PC-3 (cell line): Measurements from ENCODE around the gene AMPD1. TPM values are rescaled to one million over a fixed set of nuclear protein-coding genes. Genes with fewer than 3 reads are reported as not detected.

ENCODE experiments used
- ATAC-seq: fragments of 200-7000 bp; cut with Tn5 transposase; 2 replicates; pipeline ENCODE4 v1.9.1; 2020; ENCODE audit warnings: mild to moderate bottlenecking, moderate library complexity
- Bru-seq: library from RNA; stranded (reverse); fragments of 400-500 nt; gene quantifications from one replicate; lab custom pipeline; 2021; lab: Mats Ljungman, UMichigan
- BruChase-seq, 2 experiments: library from RNA; stranded (reverse); fragments of 400-500 nt; gene quantifications; one replicate each; lab custom pipeline; 2021; lab: Mats Ljungman, UMichigan
- BruUV-seq: library from RNA; stranded (reverse); fragments of 400-500 nt; replicated peaks from 2 replicates; lab custom pipeline; 2021; lab: Mats Ljungman, UMichigan
- CTCF ChIA-PET: fragments of 300-600 bp; sonication (Branson Sonifier 250); formaldehyde crosslinking; loops from one replicate; lab custom pipeline; 2022; ENCODE audit warnings: antibody characterized with exemption; lab: Charles Lee
- POLR2A ChIA-PET: fragments of 300-600 bp; sonication (Branson Sonifier 250); formaldehyde crosslinking; loops from one replicate; lab custom pipeline; 2022; ENCODE audit warnings: antibody characterized with exemption; ENCODE audit not compliant: unreplicated experiment; lab: Charles Lee
- DNase-seq: peaks from one replicate; pipeline ENCODE4 v3.0.0-alpha.2; 2015
- H2AFZ ChIP-seq: fragments of 300-600 bp; sonication (generic); 2 replicates; pipeline ENCODE4 v1.6.0; 2016; ENCODE audit warnings: antibody characterized with exemption, low read length
- H3F3A ChIP-seq: fragments of 300-600 bp; sonication (generic); one replicate; pipeline ENCODE4 v1.6.0; 2017; ENCODE audit warnings: antibody characterized with exemption, low read length, control low read depth, mild to moderate bottlenecking; ENCODE audit not compliant: unreplicated experiment
- H3K27ac ChIP-seq: fragments of 300-600 bp; sonication (generic); 2 replicates; pipeline ENCODE4 v1.5.1; 2016; ENCODE audit warnings: mild to moderate bottlenecking, low read length
- H3K27me3 ChIP-seq: fragments of 300-600 bp; sonication (generic); 2 replicates; pipeline ENCODE4 v1.6.1; 2016; ENCODE audit warnings: low read length, mixed read lengths
- H3K36me3 ChIP-seq: fragments of 300-600 bp; sonication (generic); 2 replicates; pipeline ENCODE4 v1.6.1; 2016; ENCODE audit warnings: low read depth, mixed run types, low read length, mixed read lengths
- H3K4me1 ChIP-seq: fragments of 300-600 bp; sonication (generic); 2 replicates; pipeline ENCODE4 v1.5.1; 2016; ENCODE audit warnings: low read length; ENCODE audit not compliant: insufficient read depth
- H3K4me2 ChIP-seq: fragments of 300-600 bp; sonication (generic); 2 replicates; pipeline ENCODE4 v1.6.0; 2016; ENCODE audit warnings: low read length
- H3K4me3 ChIP-seq: fragments of 300-600 bp; sonication (generic); 2 replicates; pipeline ENCODE4 v1.5.1; 2016; ENCODE audit warnings: mild to moderate bottlenecking, low read length, mixed read lengths
- H3K79me2 ChIP-seq: fragments of 300-600 bp; sonication (generic); 2 replicates; pipeline ENCODE4 v1.6.1; 2017; ENCODE audit warnings: low read length, mixed read lengths
- H3K9ac ChIP-seq: fragments of 300-600 bp; sonication (generic); 2 replicates; pipeline ENCODE4 v1.6.0; 2016; ENCODE audit warnings: mild to moderate bottlenecking, low read length
- H3K9me2 ChIP-seq: fragments of 300-600 bp; sonication (generic); replicated peaks from 2 replicates; pipeline ENCODE4 v1.6.1; 2016; ENCODE audit warnings: mixed run types, low read length, mixed read lengths
- H3K9me3 ChIP-seq: fragments of 300-600 bp; sonication (generic); 2 replicates; pipeline ENCODE4 v1.6.1; 2016; ENCODE audit warnings: low read length, mixed read lengths
- H4K20me1 ChIP-seq: fragments of 300-600 bp; sonication (generic); 2 replicates; pipeline ENCODE4 v1.6.1; 2016; ENCODE audit warnings: low read length, mixed read lengths
- CTCF ChIP-seq: fragments of 300-600 bp; sonication (generic); conservative IDR thresholded peaks from 2 replicates; pipeline ENCODE4 v1.5.1; 2017; ENCODE audit warnings: antibody characterized with exemption, low read depth, mild to moderate bottlenecking, low read length
- EZH2 ChIP-seq: fragments of 300-600 bp; sonication (generic); IDR thresholded peaks from one replicate; pipeline ENCODE4 v1.6.1; 2017; ENCODE audit warnings: antibody characterized with exemption, mild to moderate bottlenecking, low read length; ENCODE audit not compliant: unreplicated experiment
- EZH2phosphoT487 ChIP-seq: fragments of 300-600 bp; sonication (generic); IDR thresholded peaks from 2 replicates; pipeline ENCODE4 v1.6.1; 2018; ENCODE audit warnings: mild to moderate bottlenecking, antibody characterized with exemption, low read length, borderline replicate concordance
- intact Hi-C: fragments of 100-400 bp; cut with micrococcal nuclease; formaldehyde crosslinking; loops from 2 replicates; pipeline ENCODE4 v1.9.0; 2023
- long read RNA-seq: library from polyadenylated mRNA; unstranded; transcript quantifications from one replicate; pipeline ENCODE4 v2.0.0, GENCODE V29; 2021; ENCODE audit not compliant: unreplicated experiment
- total RNA-seq: library from RNA; depleted of rRNA; stranded (reverse); fragments of >200 nt; gene quantifications from 2 replicates; pipeline ENCODE4 v1.2.3, GENCODE V29; 2014; rRNA removed

Gene AMPD1
- total RNA-seq (not detected in 2 replicates), Bru-seq, nascent RNA (percentile 16 among the genes with signal in this experiment), BruChase-seq, experiment 1, labeled RNA remaining after a 6-hour chase (percentile 41 among the genes with signal in this experiment), BruChase-seq, experiment 2, labeled RNA remaining after a 2-hour chase (percentile 42 among the genes with signal in this experiment)
- long read RNA-seq = 0 reads

GRCh38 chr1:114695430-114696058, at the start of gene AMPD1:
Gene AMPD1, minus strand, starts transcription at chr1:114695546. Its CDS starts 75 bp downstream, at chr1:114695471.
- H3K4me3 ChIP-seq = no peak within 1 kb of the TSS
- ATAC-seq (no peak), DNase-seq (peak; percentile 6)
- intact Hi-C loops = no loop called here
- H4K20me1 ChIP-seq = no peaks in the 10 kb centered on the region
- no peak within 1 kb of the TSS for H3K9ac ChIP-seq
- H3K27me3 ChIP-seq = no peaks in the 10 kb centered on the region
- no peaks in the 10 kb centered on the region for H3K9me2 ChIP-seq
- no peak within 1 kb of the TSS for H3K4me2 ChIP-seq
- no peaks in the 10 kb centered on the region for H3K79me2 ChIP-seq
- no peaks in the 10 kb centered on the region for H3K4me1 ChIP-seq
- BruUV-seq = no TSS peak
- no peak within 1 kb of the TSS for H3K27ac ChIP-seq
- no peaks in the 10 kb centered on the region for H3K9me3 ChIP-seq
- ChIA-PET POLR2A (interaction anchor here (0.6 kb wide), 1 partner anchor 22 kb away, joined by 10 read pairs; no protein-coding TSS in a partner anchor), CTCF (no interaction called here)
- no peaks in the 10 kb centered on the region for H3F3A ChIP-seq
- no peaks in the 10 kb centered on the region for H3K36me3 ChIP-seq
- no peak within 1 kb of the TSS for H2AFZ ChIP-seq
- TF ChIP-seq CTCF = no peak
- no peak for TF ChIP-seq EZH2phosphoT487
- TF ChIP-seq EZH2 = no peak

- intact Hi-C loops = no loop called here
- H3F3A ChIP-seq = no peaks in the 10 kb centered on the region
- DNase-seq (no peak), ATAC-seq (no peak)
- H3K27ac ChIP-seq = no peak overlapping the region
- no peak overlapping the region for H3K4me3 ChIP-seq
- H3K27me3 ChIP-seq = no peaks in the 10 kb centered on the region
- H3K9me3 ChIP-seq = no peaks in the 10 kb centered on the region
- no peak for TF ChIP-seq CTCF
- no peak for TF ChIP-seq EZH2
- TF ChIP-seq EZH2phosphoT487 = no peak
- H3K9me2 ChIP-seq = no peaks in the 10 kb centered on the region
- H2AFZ ChIP-seq = no peak overlapping the region
- no peaks in the 10 kb centered on the region for H3K4me1 ChIP-seq
- CTCF ChIA-PET = no interaction called here
- H3K9ac ChIP-seq = no peak overlapping the region
- BruUV-seq = no TSS peak
- H4K20me1 ChIP-seq = peaks cover 44% of the 10 kb centered on the region
- POLR2A ChIA-PET = no interaction called here
- no peak overlapping the region for H3K4me2 ChIP-seq
- H3K36me3 ChIP-seq = peaks cover 67% of the 10 kb centered on the region
- peaks cover 80% of the 10 kb centered on the region for H3K79me2 ChIP-seq
Measured at GRCh38 chr1:114741963-114742746, 46.8 kb upstream of the AMPD1 start.
